Endothelial cell of umbilical vein (primary cell): ENCODE measurements around the gene PFDN1. TPM values are rescaled to one million over a fixed set of nuclear protein-coding genes. Genes with fewer than 3 reads are reported as not detected.

Experiments used
- BruUV-seq: library from RNA; stranded (reverse); fragments of 400-500 nt; replicated peaks from 2 replicates; lab custom pipeline; 2021; lab: Mats Ljungman, UMichigan
- CTCF ChIA-PET: fragments of 300-600, 350-600 bp; sonication (Branson Sonifier 250); formaldehyde crosslinking; loops from one replicate; lab custom pipeline; 2021; ENCODE audit warnings: antibody characterized with exemption, inconsistent platforms; lab: Charles Lee
- POLR2A ChIA-PET: fragments of 300-600, 350-600 bp; sonication (Branson Sonifier 250); formaldehyde crosslinking; loops from one replicate; lab custom pipeline; 2021; ENCODE audit warnings: antibody characterized with exemption, inconsistent platforms; lab: Charles Lee
- DNase-seq: peaks from one replicate; pipeline ENCODE4 v3.0.0-alpha.2; 2011; ENCODE audit warnings: low read depth, low spot score
- FAIRE-seq: peaks from 2 replicates; lab custom pipeline; 2011; peaks lifted over from hg19 to GRCh38; lab: Jason Lieb, UNC
- H2AFZ ChIP-seq: 2 replicates; pipeline ENCODE4 v1.6.0; 2012; ENCODE audit warnings: low read depth, low read length, control low read depth, inconsistent platforms
- H3K27ac ChIP-seq: 2 replicates; pipeline ENCODE4 v1.5.1; 2011; ENCODE audit warnings: low read depth, mild to moderate bottlenecking, control low read depth, low read length, moderate library complexity; ENCODE audit not compliant: insufficient read depth
- H3K27me3 ChIP-seq, 2 experiments: 2 replicates each; pipeline versions ENCODE4 v1.6.0 to v1.6.1; 2011; ENCODE audit warnings: low read length in 2 of 2, mixed read lengths in 1 of 2; ENCODE audit not compliant: control insufficient read depth in 2 of 2, insufficient read depth in 2 of 2
- H3K36me3 ChIP-seq, 2 experiments: 2 replicates in 1 of 2; 3 replicates in 1 of 2; pipeline ENCODE4 v1.5.1; 2011; ENCODE audit warnings: low read length in 2 of 2, mild to moderate bottlenecking in 1 of 2, moderate library complexity in 1 of 2; ENCODE audit not compliant: control insufficient read depth in 2 of 2, insufficient read depth in 2 of 2; ENCODE audit errors: extremely low read depth in 1 of 2
- H3K4me1 ChIP-seq: 3 replicates; pipeline ENCODE4 v1.5.1; 2011; ENCODE audit warnings: mild to moderate bottlenecking, low read length; ENCODE audit not compliant: control insufficient read depth, insufficient read depth; ENCODE audit errors: extremely low read depth
- H3K4me2 ChIP-seq: 2 replicates; pipeline ENCODE4 v1.6.1; 2011; ENCODE audit warnings: low read length, control low read depth, mixed read lengths; ENCODE audit not compliant: insufficient read depth
- H3K4me3 ChIP-seq, 3 experiments: fragments of 200-600 bp in 1 of 3; sonication (generic), shearing (Covaris generic) in 1 of 3; replicated peaks in 1 of 3; 2 replicates each; pipeline ENCODE4 v1.5.1; 2011 to 2016; ENCODE audit warnings: control low read depth in 3 of 3, low read length in 3 of 3, mild to moderate bottlenecking in 2 of 3, inconsistent platforms in 1 of 3, low read depth in 1 of 3, moderate library complexity in 1 of 3; ENCODE audit not compliant: insufficient read depth in 1 of 3
- H3K79me2 ChIP-seq: 2 replicates; pipeline ENCODE4 v1.6.0; 2012; ENCODE audit warnings: low read length, inconsistent platforms; ENCODE audit not compliant: control insufficient read depth, insufficient read depth
- H3K9ac ChIP-seq: replicated peaks from 2 replicates; pipeline ENCODE3; 2011; ENCODE audit warnings: low read length, control low read depth; ENCODE audit not compliant: insufficient read depth; ENCODE audit errors: extremely low read depth
- H3K9me1 ChIP-seq: replicated peaks from 3 replicates; pipeline ENCODE4 v1.6.0; 2011; ENCODE audit warnings: mild to moderate bottlenecking, low read length; ENCODE audit not compliant: control insufficient read depth, insufficient read depth; ENCODE audit errors: extremely low read depth
- H3K9me3 ChIP-seq: replicated peaks from 2 replicates; pipeline ENCODE4 v1.5.1; 2012; ENCODE audit warnings: low read length, inconsistent platforms; ENCODE audit not compliant: control insufficient read depth, insufficient read depth
- H4K20me1 ChIP-seq: replicated peaks from 2 replicates; pipeline ENCODE3; 2011; ENCODE audit warnings: mild to moderate bottlenecking, low read length; ENCODE audit not compliant: control insufficient read depth, insufficient read depth; ENCODE audit errors: extremely low read depth
- EZH2 ChIP-seq: IDR thresholded peaks from 2 replicates; pipeline ENCODE4 v1.6.1; 2012; ENCODE audit warnings: borderline replicate concordance, low read depth, mild to moderate bottlenecking, moderate library complexity, low read length, inconsistent platforms; ENCODE audit not compliant: severe bottlenecking
- FOS ChIP-seq: IDR thresholded peaks from 2 replicates; pipeline ENCODE4 v1.6.1; 2011; ENCODE audit warnings: mild to moderate bottlenecking, low read length, moderate library complexity, borderline replicate concordance; ENCODE audit not compliant: insufficient read depth
- GATA2 ChIP-seq: IDR thresholded peaks from 2 replicates; pipeline ENCODE4 v1.7.0; 2011; ENCODE audit warnings: low read depth, mild to moderate bottlenecking, moderate library complexity, mixed read lengths, low read length; ENCODE audit not compliant: insufficient read length, insufficient read depth
- JUN ChIP-seq: IDR thresholded peaks from 2 replicates; pipeline ENCODE4 v1.6.1; 2011; ENCODE audit warnings: borderline replicate concordance, low read depth; ENCODE audit not compliant: insufficient read length, insufficient read depth
- MYC ChIP-seq: IDR thresholded peaks from one replicate; pipeline ENCODE4 v1.6.1; 2011; ENCODE audit warnings: mild to moderate bottlenecking, low read depth, low read length
- POLR2A ChIP-seq: IDR thresholded peaks from 2 replicates; pipeline ENCODE4 v1.6.1; 2012; ENCODE audit warnings: low read depth, mild to moderate bottlenecking, control low read depth, low read length
- POLR2AphosphoS5 ChIP-seq: IDR thresholded peaks from 2 replicates; pipeline ENCODE4 v1.6.1; 2012; ENCODE audit warnings: low read depth, mild to moderate bottlenecking, control low read depth, low read length, moderate library complexity; ENCODE audit not compliant: insufficient read depth
- dilution Hi-C: fragments of 300-500 bp; cut with MboI; formaldehyde crosslinking; loops from one replicate; pipeline ENCODE4 v1.15.0; 2019; ENCODE audit warnings: low sequenced_read_pairs; ENCODE audit not compliant: extremely low pct_ligation_motif_present
- intact Hi-C: fragments of 100-400 bp; cut with micrococcal nuclease; formaldehyde crosslinking; loops from one replicate; pipeline ENCODE4 v1.10.0; 2022
- polyA plus RNA-seq, 4 experiments: library from polyadenylated mRNA; depleted of rRNA in 3 of 4; stranded (reverse) in 3 of 4; unstranded in 1 of 4; fragments of >200 nt; gene quantifications; 2 replicates each; pipeline versions ENCODE4 v1.2.1 to v1.2.3, GENCODE V29; 2011 to 2012; ENCODE audit warnings: missing spikeins in 1 of 4
- total RNA-seq: library from RNA; stranded (reverse); gene quantifications from 2 replicates; pipeline ENCODE4 v1.2.3, GENCODE V29; 2021
- TF ChIP-seq, protein P1 (sequence below): IDR thresholded peaks from 2 replicates; pipeline ENCODE4 v1.6.1; 2011; ENCODE audit not compliant: insufficient read depth, insufficient read length
- TF ChIP-seq, protein P2 (sequence below), 2 donors: IDR thresholded peaks; 1 replicate in 1 of 2; 2 replicates in 1 of 2; pipeline ENCODE4 v1.5.1; 2011; ENCODE audit warnings: low read length in 2 of 2, mild to moderate bottlenecking in 2 of 2, moderate library complexity in 2 of 2, control low read depth in 1 of 2, inconsistent platforms in 1 of 2, low read depth in 1 of 2; ENCODE audit not compliant: insufficient read depth in 1 of 2; ENCODE audit errors: extremely low read depth in 1 of 2

PFDN1 gene
- total and polyA plus RNA-seq, 2 donors (not counting 3 experiments of a cell fraction or from before 2014, with no cell fraction given) = 107 to 158 TPM

DNA sequence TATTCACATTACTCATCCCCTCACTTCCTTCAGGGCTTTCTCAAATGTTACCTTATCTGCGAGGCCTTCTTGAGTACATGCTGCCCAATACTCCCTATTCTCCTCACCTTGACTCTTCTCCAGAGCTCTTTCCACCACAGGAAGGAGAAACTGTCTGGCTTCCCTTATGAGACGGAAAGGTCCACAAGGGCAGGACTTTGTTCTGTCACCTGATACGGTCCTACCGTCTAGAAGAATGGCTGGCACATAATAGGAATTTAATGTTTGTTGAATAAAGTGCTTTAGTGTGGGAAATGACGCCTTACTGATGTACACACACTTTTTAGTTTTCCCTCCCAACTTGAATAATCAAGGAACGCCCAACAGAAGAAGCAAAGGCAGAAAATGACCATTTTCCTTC lies 52.5 kb downstream of the PFDN1 start:
- Histone ChIP-seq H3K9ac (peak overlapping the region; percentile 13), H3K4me1 (peaks cover 73% of the 10 kb centered on the region), H3K4me2 (no peak overlapping the region), H3K27me3 (no peaks in the 10 kb centered on the region), H4K20me1 (no peaks in the 10 kb centered on the region), H3K9me1 (no peaks in the 10 kb centered on the region), H2AFZ (no peak overlapping the region), H3K9me3 (no peaks in the 10 kb centered on the region), H3K79me2 (peaks cover 41% of the 10 kb centered on the region), H3K4me3 (no peak overlapping the region), H3K27ac (peak overlapping the region; percentile 97), H3K36me3 (no peaks in the 10 kb centered on the region)
- BruUV-seq = no TSS peak
- TF ChIP-seq FOS (no peak), POLR2AphosphoS5 (no peak), MYC (no peak), POLR2A (no peak), JUN (no peak), EZH2 (no peak), GATA2 (no peak)
- TF ChIP-seq, protein P1, sequence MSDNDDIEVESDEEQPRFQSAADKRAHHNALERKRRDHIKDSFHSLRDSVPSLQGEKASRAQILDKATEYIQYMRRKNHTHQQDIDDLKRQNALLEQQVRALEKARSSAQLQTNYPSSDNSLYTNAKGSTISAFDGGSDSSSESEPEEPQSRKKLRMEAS = no peak
- TF ChIP-seq, protein P2, sequence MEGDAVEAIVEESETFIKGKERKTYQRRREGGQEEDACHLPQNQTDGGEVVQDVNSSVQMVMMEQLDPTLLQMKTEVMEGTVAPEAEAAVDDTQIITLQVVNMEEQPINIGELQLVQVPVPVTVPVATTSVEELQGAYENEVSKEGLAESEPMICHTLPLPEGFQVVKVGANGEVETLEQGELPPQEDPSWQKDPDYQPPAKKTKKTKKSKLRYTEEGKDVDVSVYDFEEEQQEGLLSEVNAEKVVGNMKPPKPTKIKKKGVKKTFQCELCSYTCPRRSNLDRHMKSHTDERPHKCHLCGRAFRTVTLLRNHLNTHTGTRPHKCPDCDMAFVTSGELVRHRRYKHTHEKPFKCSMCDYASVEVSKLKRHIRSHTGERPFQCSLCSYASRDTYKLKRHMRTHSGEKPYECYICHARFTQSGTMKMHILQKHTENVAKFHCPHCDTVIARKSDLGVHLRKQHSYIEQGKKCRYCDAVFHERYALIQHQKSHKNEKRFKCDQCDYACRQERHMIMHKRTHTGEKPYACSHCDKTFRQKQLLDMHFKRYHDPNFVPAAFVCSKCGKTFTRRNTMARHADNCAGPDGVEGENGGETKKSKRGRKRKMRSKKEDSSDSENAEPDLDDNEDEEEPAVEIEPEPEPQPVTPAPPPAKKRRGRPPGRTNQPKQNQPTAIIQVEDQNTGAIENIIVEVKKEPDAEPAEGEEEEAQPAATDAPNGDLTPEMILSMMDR (IDR thresholded peaks at IDR 0.05; ENCODE audit: extremely low read depth in 1 of 2, insufficient read depth in 1 of 2, low read depth in 1 of 2, low read length in 2 of 2) = no peak
- FAIRE-seq (peak; percentile 35), DNase-seq (no peak)
- intact Hi-C loops (no loop called here), dilution Hi-C loops (no loop called here)
- ChIA-PET CTCF (interaction anchor here (0.9 to 17.3 kb wide), 4 partner anchors 11 to 98 kb away, joined by 3 to 1214 read pairs (median 4); partner anchors contain the start of gene HBEGF), POLR2A (no interaction called here)
